ENCODE data around the gene TMEM120A. TPM values are rescaled to one million over a fixed set of nuclear protein-coding genes. Genes with fewer than 3 reads are reported as not detected.
A peak's percentile ranks its signal among the peaks of the same experiment; 100 is the strongest.

TMEM120A gene
- total and polyA plus RNA-seq, 10 of the 15 experiments (the other 5 are each of a cell fraction or from before 2014, with no cell fraction given) = 0.43 to 86.6 (median 18.5) TPM

- H3K79me2 ChIP-seq (ENCODE audit: control insufficient read depth, insufficient read depth, low read length) = no peaks in the 10 kb centered on the region
- FAIRE-seq = no peak
- H2AFZ ChIP-seq (ENCODE audit: control insufficient read depth, low read depth, low read length) = no peak overlapping the region
- H3K9ac ChIP-seq (ENCODE audit: control insufficient read depth, insufficient read depth, low read length) = no peak overlapping the region
- no peaks in the 10 kb centered on the region for H3K27me3 ChIP-seq (replicated peaks in 1 of 2; ENCODE audit: control insufficient read depth in 2 of 2, insufficient read depth in 2 of 2, low read length in 1 of 2)
- no peak overlapping the region for H3K27ac ChIP-seq (ENCODE audit: control insufficient read depth, insufficient read depth)
- SMC1A ChIA-PET (ENCODE audit: uncharacterized antibody, unreplicated experiment) = no interaction called here
- BruUV-seq (replicated peaks) = TSS peak; percentile 36
- CTCF ChIA-PET = no interaction called here
- TF ChIP-seq PML (IDR thresholded peaks at IDR 0.05; ENCODE audit: low read length) = no peak
- TF ChIP-seq POLR2A (IDR thresholded peaks at IDR 0.05; ENCODE audit: low read depth, low read length) = peak; percentile 16; the same call in 1 of the 2 replicates
- no peaks in the 10 kb centered on the region for H4K20me1 ChIP-seq (ENCODE audit: control insufficient read depth, insufficient read depth)
- POLR2A ChIA-PET = no interaction called here
- RAD21 ChIA-PET (ENCODE audit: unreplicated experiment) = no interaction called here
- no peak overlapping the region for H3K4me3 ChIP-seq
- in situ Hi-C loops (cut with MboI) = no loop called here
- intact Hi-C loops (cut with micrococcal nuclease; ENCODE audit: unreplicated experiment) = no loop called here
- no peaks in the 10 kb centered on the region for H3K9me3 ChIP-seq (replicated peaks; ENCODE audit: control insufficient read depth, insufficient read depth, low read length)
- no peak for DNase-seq (ENCODE audit: low read depth, low spot score)
- 90% methylated on average over 28 of the region's 32 CpGs for WGBS (ENCODE audit: insufficient coverage, insufficient replicate concordance, low lambda C conversion rate, missing lambda C conversion rate)
- H3K36me3 ChIP-seq (ENCODE audit: control insufficient read depth in 2 of 2, insufficient read depth in 2 of 2, low read length in 1 of 2) = peaks cover 3 to 15% of the 10 kb centered on the region in 2 experiments; a peak in 3 of 4 replicates
- no peaks in the 10 kb centered on the region; the same call in 1 of the 2 replicates for H3K4me1 ChIP-seq (ENCODE audit: control insufficient read depth, insufficient read depth, low read length)
- ATAC-seq = no peak
- H3K4me2 ChIP-seq (ENCODE audit: control insufficient read depth, insufficient read depth) = no peak overlapping the region
Observed at GRCh38 chr7:75987026-75987804, 7.2 kb downstream of the TMEM120A start.

GRCh38 chr7:75986147-75986781 lies 8.1 kb downstream of the TMEM120A start:
- Histone ChIP-seq H3K4me2 (ENCODE audit: control insufficient read depth, insufficient read depth) (no peak overlapping the region), H3K27me3 (replicated peaks in 1 of 2; ENCODE audit: control insufficient read depth in 2 of 2, insufficient read depth in 2 of 2, low read length in 1 of 2) (no peaks in the 10 kb centered on the region), H3K79me2 (ENCODE audit: control insufficient read depth, insufficient read depth, low read length) (no peaks in the 10 kb centered on the region), H2AFZ (ENCODE audit: control insufficient read depth, low read depth, low read length) (no peak overlapping the region), H3K9me3 (replicated peaks; ENCODE audit: control insufficient read depth, insufficient read depth, low read length) (no peaks in the 10 kb centered on the region), H3K9ac (ENCODE audit: control insufficient read depth, insufficient read depth, low read length) (no peak overlapping the region), H4K20me1 (ENCODE audit: control insufficient read depth, insufficient read depth) (no peaks in the 10 kb centered on the region), H3K36me3 (ENCODE audit: control insufficient read depth in 2 of 2, insufficient read depth in 2 of 2, low read length in 1 of 2) (peaks cover 3 to 18% of the 10 kb centered on the region in 2 experiments; a peak in 3 of 4 replicates), H3K4me3 (no peak overlapping the region), H3K4me1 (ENCODE audit: control insufficient read depth, insufficient read depth, low read length) (no peaks in the 10 kb centered on the region; the same call in 1 of the 2 replicates), H3K27ac (ENCODE audit: control insufficient read depth, insufficient read depth) (no peak overlapping the region)
- ChIA-PET SMC1A (ENCODE audit: uncharacterized antibody, unreplicated experiment) (no interaction called here), POLR2A (no interaction called here), CTCF (no interaction called here), RAD21 (ENCODE audit: unreplicated experiment) (no interaction called here)
- intact Hi-C loops (cut with micrococcal nuclease; ENCODE audit: unreplicated experiment) = no loop called here
- WGBS (ENCODE audit: insufficient coverage, insufficient replicate concordance, low lambda C conversion rate, missing lambda C conversion rate) = 85% methylated on average over 20 of the region's 20 CpGs
- DNase-seq (ENCODE audit: low read depth, low spot score) (no peak), FAIRE-seq (no peak), ATAC-seq (no peak)
- in situ Hi-C loops (cut with MboI) = no loop called here
- no TSS peak for BruUV-seq (replicated peaks)
- TF ChIP-seq ASH2L (IDR thresholded peaks at IDR 0.05; ENCODE audit: borderline replicate concordance, low read depth) = no peak
- TF ChIP-seq ZBTB40 (IDR thresholded peaks at IDR 0.05; ENCODE audit: borderline replicate concordance) = no peak
- no peak for TF ChIP-seq POLR2AphosphoS2 (IDR thresholded peaks at IDR 0.05; ENCODE audit: low read depth, low read length)
- no peak for TF ChIP-seq YBX1 (IDR thresholded peaks at IDR 0.05)
- no peak for TF ChIP-seq HDGF (IDR thresholded peaks at IDR 0.05)
- no peak for TF ChIP-seq KLF5 (IDR thresholded peaks at IDR 0.05; ENCODE audit: partially characterized antibody)
- TF ChIP-seq SPI1 (IDR thresholded peaks at IDR 0.05; ENCODE audit: borderline replicate concordance, insufficient read depth, low read depth, low read length) = no peak
- TF ChIP-seq ZBTB33 (IDR thresholded peaks at IDR 0.05) = no peak
- no peak for TF ChIP-seq BRCA1 (IDR thresholded peaks at IDR 0.05; ENCODE audit: low read depth, low read length)

All from GM12878 (cell line).